Fibroblast of lung (primary cell): ENCODE measurements around the gene NOVA1.

Experiments
- EZH2 ChIP-seq: IDR thresholded peaks from 2 replicates; pipeline ENCODE4 v1.5.1; 2012; ENCODE audit warnings: low read length, control low read depth, mild to moderate bottlenecking; ENCODE audit errors: missing control alignments
- TF ChIP-seq, protein P1 (sequence below), 2 donors: IDR thresholded peaks in 1 of 2; conservative IDR thresholded peaks in 1 of 2; 1 replicate in 1 of 2; 2 replicates in 1 of 2; pipeline ENCODE4 v1.5.1; 2011 to 2012; ENCODE audit warnings: low read length in 2 of 2, control low read depth in 1 of 2, inconsistent platforms in 1 of 2, low read depth in 1 of 2, mild to moderate bottlenecking in 1 of 2

DNA sequence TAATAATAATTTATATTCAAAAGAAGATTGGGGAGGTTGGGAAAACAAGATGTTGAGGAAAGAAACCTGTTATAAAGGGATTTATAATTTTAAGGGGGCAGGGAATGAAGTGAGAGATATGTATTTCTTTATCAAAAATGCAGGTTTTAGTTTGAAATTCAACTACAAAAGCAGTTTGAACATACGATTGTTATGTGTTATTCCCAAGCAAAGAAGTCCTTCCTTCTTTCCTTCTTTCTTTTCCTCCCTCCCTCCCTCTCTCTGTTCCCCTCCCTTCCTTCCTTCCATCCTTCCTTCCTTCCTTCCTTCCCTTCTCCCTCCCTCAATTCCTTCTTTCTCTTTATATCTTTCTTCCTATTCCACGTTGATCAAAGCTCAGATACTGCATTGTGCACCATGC is 173.3 kb downstream of the NOVA1 start:
- TF ChIP-seq, protein P1, sequence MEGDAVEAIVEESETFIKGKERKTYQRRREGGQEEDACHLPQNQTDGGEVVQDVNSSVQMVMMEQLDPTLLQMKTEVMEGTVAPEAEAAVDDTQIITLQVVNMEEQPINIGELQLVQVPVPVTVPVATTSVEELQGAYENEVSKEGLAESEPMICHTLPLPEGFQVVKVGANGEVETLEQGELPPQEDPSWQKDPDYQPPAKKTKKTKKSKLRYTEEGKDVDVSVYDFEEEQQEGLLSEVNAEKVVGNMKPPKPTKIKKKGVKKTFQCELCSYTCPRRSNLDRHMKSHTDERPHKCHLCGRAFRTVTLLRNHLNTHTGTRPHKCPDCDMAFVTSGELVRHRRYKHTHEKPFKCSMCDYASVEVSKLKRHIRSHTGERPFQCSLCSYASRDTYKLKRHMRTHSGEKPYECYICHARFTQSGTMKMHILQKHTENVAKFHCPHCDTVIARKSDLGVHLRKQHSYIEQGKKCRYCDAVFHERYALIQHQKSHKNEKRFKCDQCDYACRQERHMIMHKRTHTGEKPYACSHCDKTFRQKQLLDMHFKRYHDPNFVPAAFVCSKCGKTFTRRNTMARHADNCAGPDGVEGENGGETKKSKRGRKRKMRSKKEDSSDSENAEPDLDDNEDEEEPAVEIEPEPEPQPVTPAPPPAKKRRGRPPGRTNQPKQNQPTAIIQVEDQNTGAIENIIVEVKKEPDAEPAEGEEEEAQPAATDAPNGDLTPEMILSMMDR (conservative IDR thresholded peaks at IDR 0.05 in 1 of 2, IDR thresholded peaks at IDR 0.05 in 1 of 2; ENCODE audit: low read depth in 1 of 2, low read length in 2 of 2) = no peak
- no peak for TF ChIP-seq EZH2
